Measurements from ENCODE around the gene SLC22A23. TPM values are rescaled to one million over a fixed set of nuclear protein-coding genes. Genes with fewer than 3 reads are reported as not detected.

SLC22A23 gene
- total and polyA plus RNA-seq, 2 donors = 7.0 to 16.4 TPM

DNA sequence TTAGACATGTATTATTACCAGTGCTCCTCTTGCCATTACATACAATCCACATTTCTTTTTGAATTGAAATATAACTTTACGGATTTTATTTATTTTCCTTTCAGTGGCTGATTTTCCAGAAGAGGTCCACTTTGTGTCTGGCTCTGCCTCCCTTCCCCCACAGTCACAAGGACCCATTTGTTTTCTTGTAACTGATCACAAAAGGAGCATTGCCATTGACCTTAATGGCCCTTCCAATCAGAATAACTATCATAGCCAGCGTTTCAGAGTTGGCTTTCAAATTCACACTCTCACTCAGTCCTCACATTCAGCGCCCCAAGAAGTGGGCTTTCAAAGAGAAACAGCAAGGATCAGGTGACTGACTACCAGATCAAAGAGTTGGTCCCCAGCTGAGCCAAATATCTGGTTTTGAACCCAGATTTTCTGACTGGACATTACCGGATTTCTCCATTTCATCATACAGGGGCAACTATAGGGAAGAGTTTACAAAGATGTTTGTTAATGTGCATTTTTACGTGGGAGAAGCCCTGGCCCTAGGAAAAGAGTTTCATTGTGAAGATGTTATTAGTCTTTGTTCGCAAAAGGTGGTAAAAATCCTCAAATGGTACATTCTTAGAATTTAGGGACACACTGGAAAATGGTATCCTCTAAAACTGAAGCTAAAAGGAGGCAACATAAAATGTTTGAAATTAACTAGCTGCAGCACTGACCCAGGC is 2.0 kb upstream of the SLC22A23 start:
- peaks cover 15 to 20% of the 10 kb centered on the region in 2 donors for H3K4me1 ChIP-seq (ENCODE audit: control insufficient read depth in 2 of 2, insufficient read depth in 2 of 2, low read length in 2 of 2)
- H3K36me3 ChIP-seq (ENCODE audit: control insufficient read depth in 2 of 2, insufficient read depth in 2 of 2, low read length in 1 of 2) = no peaks in the 10 kb centered on the region
- WGBS = 92% methylated on average over 6 of the region's 6 CpGs
- H3K27ac ChIP-seq (ENCODE audit: low read depth in 1 of 2, low read length in 1 of 2) = no peak overlapping the region
- DNase-seq (ENCODE audit: low read depth in 6 of 9, low spot score in 9 of 9) = no peak
- peaks cover 53 to 62% of the 10 kb centered on the region in 2 donors for H3K27me3 ChIP-seq (ENCODE audit: control insufficient read depth in 2 of 2, insufficient read depth in 1 of 2, low read length in 1 of 2)
- H3K4me3 ChIP-seq (ENCODE audit: low read length in 2 of 2) = no peak overlapping the region
- peaks cover 0 to 5% of the 10 kb centered on the region in 2 donors for H3K9me3 ChIP-seq (ENCODE audit: control insufficient read depth in 2 of 2, insufficient read depth in 1 of 2, low read length in 1 of 2)

DNA sequence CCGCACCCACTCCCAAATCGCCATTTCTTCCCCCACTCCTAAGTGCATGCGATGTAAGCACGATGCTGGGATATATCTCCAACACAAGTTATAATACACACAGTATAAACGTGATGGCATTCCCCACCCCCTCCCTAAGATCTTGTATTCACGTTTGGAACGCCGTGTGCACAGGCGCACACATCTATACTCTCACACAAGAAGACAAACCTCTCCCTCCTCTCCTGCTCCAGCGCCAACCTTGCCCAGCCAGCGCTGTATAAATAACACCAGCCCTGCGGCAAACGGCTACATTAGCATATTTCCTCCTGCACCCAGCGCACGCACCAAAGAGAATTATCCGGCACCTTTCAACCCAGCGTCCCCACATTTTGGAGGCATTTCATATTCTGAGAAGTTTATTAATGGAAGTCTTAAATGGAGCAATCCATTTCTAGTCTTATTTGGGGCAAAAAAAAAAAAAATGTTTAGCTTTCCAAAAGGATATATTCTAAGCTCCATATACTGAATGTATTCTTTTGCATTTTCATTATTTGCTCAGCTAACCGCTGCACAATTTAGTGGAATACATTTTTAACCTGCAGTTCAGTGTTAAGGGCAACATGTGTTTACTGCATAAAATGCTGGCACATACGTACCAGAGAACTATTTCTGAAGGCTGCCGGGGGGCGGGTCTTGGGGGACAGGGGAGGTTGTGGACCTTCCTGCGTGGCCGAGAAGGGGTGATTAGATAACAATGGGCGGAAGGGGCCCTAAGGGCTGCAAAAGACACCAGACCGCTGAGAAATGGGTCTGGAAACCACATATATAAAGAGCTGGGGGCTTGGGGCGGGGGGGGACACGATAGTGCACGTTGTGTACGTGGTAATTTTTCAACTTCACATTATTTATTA is 1.1 kb upstream of the SLC22A23 start:
- peaks cover 57 to 71% of the 10 kb centered on the region in 2 donors for H3K27me3 ChIP-seq (ENCODE audit: control insufficient read depth in 2 of 2, insufficient read depth in 1 of 2, low read length in 1 of 2)
- peaks cover 15 to 20% of the 10 kb centered on the region in 2 donors for H3K4me1 ChIP-seq (ENCODE audit: control insufficient read depth in 2 of 2, insufficient read depth in 2 of 2, low read length in 2 of 2)
- DNase-seq (ENCODE audit: low read depth in 6 of 9, low spot score in 9 of 9) = peak in 3 of 9 donors; percentile 11 to 48 (median 25)
- peak overlapping the region; percentile 7 to 66 for H3K4me3 ChIP-seq (ENCODE audit: low read length in 2 of 2)
- peaks cover 0 to 5% of the 10 kb centered on the region in 2 donors for H3K9me3 ChIP-seq (ENCODE audit: control insufficient read depth in 2 of 2, insufficient read depth in 1 of 2, low read length in 1 of 2)
- 16% methylated on average over 29 of the region's 29 CpGs for WGBS
- no peak overlapping the region for H3K27ac ChIP-seq (ENCODE audit: low read depth in 1 of 2, low read length in 1 of 2)
- no peaks in the 10 kb centered on the region for H3K36me3 ChIP-seq (ENCODE audit: control insufficient read depth in 2 of 2, insufficient read depth in 2 of 2, low read length in 1 of 2)

DNA sequence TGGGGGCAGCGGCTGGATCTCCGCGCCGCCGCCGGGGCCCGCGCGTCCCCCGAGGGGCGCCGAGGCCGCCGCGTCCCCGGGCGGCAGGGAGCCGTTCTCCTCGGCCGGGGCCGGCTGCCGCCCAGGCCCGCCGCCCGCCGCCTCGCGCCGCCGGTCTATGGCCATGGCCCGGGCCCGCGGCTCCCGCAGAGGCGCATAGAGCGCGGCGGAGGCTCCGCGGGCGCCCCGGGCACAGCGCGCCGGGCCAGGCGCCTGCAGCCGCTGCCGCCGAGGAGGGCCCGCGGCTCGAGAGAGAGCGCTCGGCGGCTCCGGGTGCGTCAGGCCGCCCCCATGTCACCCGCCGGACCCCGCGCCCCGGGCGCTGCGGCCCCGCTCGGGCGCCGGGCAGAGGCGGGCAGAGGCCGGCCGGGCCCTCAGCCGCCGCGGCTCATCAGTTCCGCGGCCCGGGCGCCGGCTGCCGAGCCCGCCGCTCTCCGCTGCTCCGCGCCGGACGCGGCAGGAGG is 404 bp downstream of the SLC22A23 start:
- under 1% methylated on average over 89 of the region's 89 CpGs for WGBS

DNA sequence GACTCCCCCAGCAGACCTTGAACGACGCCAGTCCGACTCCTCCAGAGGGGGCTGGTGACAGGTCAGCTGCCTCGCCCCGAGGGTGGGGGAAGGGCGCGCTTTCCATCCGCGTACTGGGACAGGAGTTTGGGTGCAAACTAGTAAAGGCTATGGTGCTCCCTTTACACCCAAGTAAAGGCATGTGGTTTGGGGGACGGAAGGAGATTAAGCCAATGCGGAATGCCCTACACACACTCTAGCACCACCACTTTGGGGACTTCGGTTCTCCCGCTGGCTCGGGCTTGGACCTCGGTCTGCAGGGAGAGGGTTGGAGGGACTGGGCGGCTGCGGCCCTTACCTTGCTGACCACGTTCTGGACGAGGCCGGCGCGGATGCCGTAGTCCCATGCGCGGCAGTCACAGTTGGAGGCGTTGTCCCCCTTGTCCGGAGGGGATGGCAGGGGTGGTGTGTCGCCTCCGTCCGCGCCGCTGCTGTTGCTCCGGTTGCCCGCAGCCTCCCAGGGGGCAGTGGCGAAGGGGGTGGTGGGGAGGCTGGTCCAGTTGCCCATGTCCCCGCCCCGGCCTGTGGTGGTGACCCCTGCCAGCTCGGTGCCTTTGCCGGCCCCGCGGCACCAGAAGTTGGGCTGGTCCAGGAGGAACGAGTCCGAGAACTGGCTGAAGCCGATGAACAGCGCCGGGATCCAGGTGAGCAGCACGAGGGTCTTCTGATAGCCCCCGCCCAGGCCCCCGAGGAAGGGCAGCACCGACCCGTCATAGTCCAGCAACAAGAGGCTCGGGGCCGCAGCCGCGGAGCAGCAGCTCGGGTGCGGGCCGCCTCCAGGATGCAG is 1.1 kb downstream of the SLC22A23 start:
- peaks cover 62 to 75% of the 10 kb centered on the region in 2 donors for H3K27me3 ChIP-seq (ENCODE audit: control insufficient read depth in 2 of 2, insufficient read depth in 1 of 2, low read length in 1 of 2)
- DNase-seq (ENCODE audit: low read depth in 6 of 9, low spot score in 9 of 9) = no peak
- 3% methylated on average over 58 of the region's 58 CpGs for WGBS
- no peaks in the 10 kb centered on the region for H3K36me3 ChIP-seq (ENCODE audit: control insufficient read depth in 2 of 2, insufficient read depth in 2 of 2, low read length in 1 of 2)
- peak overlapping the region in 1 of 2 donors; percentile 25 for H3K27ac ChIP-seq (ENCODE audit: low read depth in 1 of 2, low read length in 1 of 2)
- peaks cover 15 to 20% of the 10 kb centered on the region in 2 donors for H3K4me1 ChIP-seq (ENCODE audit: control insufficient read depth in 2 of 2, insufficient read depth in 2 of 2, low read length in 2 of 2)
- peak overlapping the region; percentile 41 to 66 for H3K4me3 ChIP-seq (ENCODE audit: low read length in 2 of 2)
- peaks cover 0 to 5% of the 10 kb centered on the region in 2 donors for H3K9me3 ChIP-seq (ENCODE audit: control insufficient read depth in 2 of 2, insufficient read depth in 1 of 2, low read length in 1 of 2)

More for the DNA sequence above, 404 bp downstream of the SLC22A23 start:
- DNase-seq (ENCODE audit: low read depth in 6 of 9, low spot score in 9 of 9) = no peak
- Histone ChIP-seq H3K36me3 (ENCODE audit: control insufficient read depth in 2 of 2, insufficient read depth in 2 of 2, low read length in 1 of 2) (no peaks in the 10 kb centered on the region), H3K9me3 (ENCODE audit: control insufficient read depth in 2 of 2, insufficient read depth in 1 of 2, low read length in 1 of 2) (peaks cover 0 to 5% of the 10 kb centered on the region in 2 donors), H3K4me3 (ENCODE audit: low read length in 2 of 2) (peak overlapping the region; percentile 41 to 66), H3K27me3 (ENCODE audit: control insufficient read depth in 2 of 2, insufficient read depth in 1 of 2, low read length in 1 of 2) (peaks cover 62 to 78% of the 10 kb centered on the region in 2 donors), H3K27ac (ENCODE audit: low read depth in 1 of 2, low read length in 1 of 2) (peak overlapping the region in 1 of 2 donors; percentile 25), H3K4me1 (ENCODE audit: control insufficient read depth in 2 of 2, insufficient read depth in 2 of 2, low read length in 2 of 2) (peaks cover 15 to 20% of the 10 kb centered on the region in 2 donors)

GRCh38 chr6:3455147-3455568 is 1.7 kb downstream of the SLC22A23 start:
- H3K9me3 ChIP-seq (ENCODE audit: control insufficient read depth in 2 of 2, insufficient read depth in 1 of 2, low read length in 1 of 2) = peaks cover 0 to 5% of the 10 kb centered on the region in 2 donors
- WGBS = 39% methylated on average over 11 of the region's 11 CpGs
- peak overlapping the region in 1 of 2 donors; percentile 37 for H3K27ac ChIP-seq (ENCODE audit: low read depth in 1 of 2, low read length in 1 of 2)
- no peaks in the 10 kb centered on the region for H3K36me3 ChIP-seq (ENCODE audit: control insufficient read depth in 2 of 2, insufficient read depth in 2 of 2, low read length in 1 of 2)
- H3K4me1 ChIP-seq (ENCODE audit: control insufficient read depth in 2 of 2, insufficient read depth in 2 of 2, low read length in 2 of 2) = peaks cover 15 to 20% of the 10 kb centered on the region in 2 donors
- DNase-seq (ENCODE audit: low read depth in 6 of 9, low spot score in 9 of 9) = peak in 2 of 9 donors; percentile 37 to 42
- peak overlapping the region; percentile 41 to 66 for H3K4me3 ChIP-seq (ENCODE audit: low read length in 2 of 2)
- peaks cover 62 to 74% of the 10 kb centered on the region in 2 donors for H3K27me3 ChIP-seq (ENCODE audit: control insufficient read depth in 2 of 2, insufficient read depth in 1 of 2, low read length in 1 of 2)

DNA sequence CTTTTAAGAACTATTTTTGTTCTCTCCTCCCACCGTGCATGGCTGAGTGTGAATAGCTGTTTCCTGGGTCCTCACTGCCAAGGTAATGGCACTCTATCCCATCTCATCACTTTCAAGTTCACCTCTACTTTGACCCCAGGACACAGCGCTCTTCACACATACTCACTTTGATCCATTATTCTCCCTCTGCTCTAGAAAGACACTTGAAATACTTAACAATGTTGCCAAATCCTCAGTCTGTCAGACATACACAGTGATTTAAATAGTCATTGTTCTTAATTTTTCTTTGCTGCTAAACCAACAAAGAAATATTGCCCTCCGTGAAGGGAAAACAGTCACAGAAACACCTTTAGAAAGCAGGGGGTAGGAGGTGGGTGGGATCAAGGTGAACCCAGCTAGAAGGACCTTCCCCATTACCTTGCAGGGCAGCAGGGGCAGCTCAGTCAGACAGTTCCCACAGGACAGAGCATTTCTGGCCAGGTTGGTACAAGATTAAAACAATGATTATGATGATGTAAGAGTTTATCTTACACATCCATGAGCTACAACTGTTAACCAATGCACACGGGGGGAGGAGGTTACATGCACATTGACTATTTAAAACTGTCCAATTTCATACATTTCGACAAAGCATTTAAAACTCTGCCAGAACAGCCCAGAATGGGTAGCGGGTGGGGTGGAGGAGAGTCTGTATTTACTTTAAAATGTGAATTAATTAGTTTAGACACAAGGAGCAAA is 2.4 kb downstream of the SLC22A23 start:
- Histone ChIP-seq H3K4me1 (ENCODE audit: control insufficient read depth in 2 of 2, insufficient read depth in 2 of 2, low read length in 2 of 2) (peaks cover 15 to 20% of the 10 kb centered on the region in 2 donors), H3K9me3 (ENCODE audit: control insufficient read depth in 2 of 2, insufficient read depth in 1 of 2, low read length in 1 of 2) (peaks cover 0 to 5% of the 10 kb centered on the region in 2 donors), H3K27ac (ENCODE audit: low read depth in 1 of 2, low read length in 1 of 2) (peak overlapping the region in 1 of 2 donors; percentile 37), H3K27me3 (ENCODE audit: control insufficient read depth in 2 of 2, insufficient read depth in 1 of 2, low read length in 1 of 2) (peaks cover 57 to 67% of the 10 kb centered on the region in 2 donors), H3K4me3 (ENCODE audit: low read length in 2 of 2) (peak overlapping the region in 1 of 2 donors; percentile 41), H3K36me3 (ENCODE audit: control insufficient read depth in 2 of 2, insufficient read depth in 2 of 2, low read length in 1 of 2) (no peaks in the 10 kb centered on the region)
- DNase-seq (ENCODE audit: low read depth in 6 of 9, low spot score in 9 of 9) = no peak
- WGBS = 84% methylated on average over 6 of the region's 6 CpGs

GRCh38 chr6:3453413-3454272 is 3.2 kb downstream of the SLC22A23 start:
- H3K27me3 ChIP-seq (ENCODE audit: control insufficient read depth in 2 of 2, insufficient read depth in 1 of 2, low read length in 1 of 2) = peaks cover 50 to 59% of the 10 kb centered on the region in 2 donors
- H3K4me1 ChIP-seq (ENCODE audit: control insufficient read depth in 2 of 2, insufficient read depth in 2 of 2, low read length in 2 of 2) = peaks cover 15 to 20% of the 10 kb centered on the region in 2 donors
- WGBS = 94% methylated on average over 5 of the region's 5 CpGs
- DNase-seq (ENCODE audit: low read depth in 6 of 9, low spot score in 9 of 9) = no peak
- peaks cover 0 to 5% of the 10 kb centered on the region in 2 donors for H3K9me3 ChIP-seq (ENCODE audit: control insufficient read depth in 2 of 2, insufficient read depth in 1 of 2, low read length in 1 of 2)
- no peaks in the 10 kb centered on the region for H3K36me3 ChIP-seq (ENCODE audit: control insufficient read depth in 2 of 2, insufficient read depth in 2 of 2, low read length in 1 of 2)
- H3K4me3 ChIP-seq (ENCODE audit: low read length in 2 of 2) = peak overlapping the region in 1 of 2 donors; percentile 41
- H3K27ac ChIP-seq (ENCODE audit: low read depth in 1 of 2, low read length in 1 of 2) = no peak overlapping the region

Measured in thymus (tissue), 11 donors.